RWPE2 (cell line): ENCODE measurements around the gene CRAMP1.

Experiments
- ATAC-seq: fragments of 200-7000 bp; cut with Tn5 transposase; 3 replicates; pipeline ENCODE4 v1.9.1; 2021; ENCODE audit warnings: low read depth
- DNase-seq: peaks from one replicate; pipeline ENCODE4 v3.0.0-alpha.2; 2020; ENCODE audit warnings: low spot score
- H3K27ac ChIP-seq: fragments of 450-650 bp; 2 replicates; pipeline ENCODE4 v1.5.1; 2017; ENCODE audit warnings: mild to moderate bottlenecking; ENCODE audit not compliant: poor library complexity, severe bottlenecking
- H3K27me3 ChIP-seq: fragments of 250-450 bp; sonication (Bioruptor Pico); 2 replicates; pipeline ENCODE4 v1.5.1; 2021; ENCODE audit warnings: mild to moderate bottlenecking, moderate library complexity; ENCODE audit not compliant: insufficient read depth, poor library complexity, severe bottlenecking
- H3K36me3 ChIP-seq: fragments of 250-450 bp; sonication (Bioruptor Pico); 2 replicates; pipeline ENCODE4 v1.5.1; 2020; ENCODE audit warnings: low read depth, mild to moderate bottlenecking, moderate library complexity
- H3K4me1 ChIP-seq: fragments of 250-450 bp; sonication (Bioruptor Pico); 2 replicates; pipeline ENCODE4 v1.5.1; 2021; ENCODE audit warnings: mild to moderate bottlenecking, moderate library complexity; ENCODE audit not compliant: insufficient read depth, poor library complexity, severe bottlenecking
- H3K4me3 ChIP-seq: fragments of 250-450 bp; sonication (Bioruptor Pico); 2 replicates; pipeline ENCODE4 v1.5.1; 2021; ENCODE audit warnings: mild to moderate bottlenecking, moderate library complexity; ENCODE audit not compliant: severe bottlenecking
- H3K9me3 ChIP-seq: fragments of 250-450 bp; sonication (Bioruptor Pico); 2 replicates; pipeline ENCODE4 v1.5.1; 2021; ENCODE audit warnings: mild to moderate bottlenecking, moderate library complexity; ENCODE audit not compliant: severe bottlenecking
- CTCF ChIP-seq: fragments of 450-650 bp; IDR thresholded peaks from one replicate; pipeline ENCODE4 v1.5.1; 2017; ENCODE audit warnings: mild to moderate bottlenecking, moderate library complexity; ENCODE audit not compliant: poor library complexity, severe bottlenecking

The CRAMP1 gene

GRCh38 chr16:1723450-1724147 lies 111.4 kb downstream of the CRAMP1 start:
- H3K36me3 ChIP-seq, result peaks cover 11% of the 10 kb centered on the region; the same call in 1 of the 2 replicates
- H3K27ac ChIP-seq, result no peak overlapping the region
- no peak overlapping the region for H3K4me3 ChIP-seq
- TF ChIP-seq CTCF, result peak; percentile 75
- H3K27me3 ChIP-seq, result no peaks in the 10 kb centered on the region
- H3K9me3 ChIP-seq, result no peaks in the 10 kb centered on the region
- no peak for ATAC-seq
- DNase-seq, result no peak
- H3K4me1 ChIP-seq, result peaks cover 17% of the 10 kb centered on the region

- Histone ChIP-seq H3K9me3 (no peaks in the 10 kb centered on the region), H3K4me3 (no peak overlapping the region), H3K27ac (no peak overlapping the region), H3K27me3 (no peaks in the 10 kb centered on the region), H3K36me3 (peaks cover 11% of the 10 kb centered on the region; the same call in 1 of the 2 replicates), H3K4me1 (peaks cover 17% of the 10 kb centered on the region)
- no peak for TF ChIP-seq CTCF
- no peak for DNase-seq
- no peak for ATAC-seq
These were observed 112.3 kb downstream of the CRAMP1 start for GRCh38 chr16:1724491-1724890.

GRCh38 chr16:1726661-1727502 lies 114.7 kb downstream of the CRAMP1 start:
- no peak for ATAC-seq

More at GRCh38 chr16:1726661-1727502, 114.7 kb downstream of the CRAMP1 start:
- peaks cover 16% of the 10 kb centered on the region; the same call in 1 of the 2 replicates for H3K36me3 ChIP-seq
- no peak for TF ChIP-seq CTCF
- H3K27me3 ChIP-seq, result no peaks in the 10 kb centered on the region
- no peaks in the 10 kb centered on the region for H3K9me3 ChIP-seq
- H3K4me3 ChIP-seq, result no peak overlapping the region
- H3K4me1 ChIP-seq, result peaks cover 13% of the 10 kb centered on the region
- H3K27ac ChIP-seq, result no peak overlapping the region
- DNase-seq, result no peak
